H1 (cell line): ENCODE data around the gene WDCP. TPM values are rescaled to one million over a fixed set of nuclear protein-coding genes. Genes with fewer than 3 reads are reported as not detected.

Source experiments
- CTCF ChIA-PET: fragments of 300-600 bp; sonication (Branson Sonifier 250); formaldehyde crosslinking; loops from one replicate; lab custom pipeline; 2021; ENCODE audit not compliant: partially characterized antibody; lab: Charles Lee
- POLR2A ChIA-PET: fragments of 300-600 bp; sonication (Branson Sonifier 250); formaldehyde crosslinking; loops from one replicate; lab custom pipeline; 2021; ENCODE audit warnings: inconsistent platforms; ENCODE audit not compliant: partially characterized antibody; lab: Charles Lee
- DNase-seq, 2 experiments: peaks; one replicate each; pipeline versions ENCODE4 v3.0.0 to v3.0.0-alpha.2; 2010 to 2022; ENCODE audit warnings: low spot score in 2 of 2, low read depth in 1 of 2, mixed read lengths in 1 of 2
- FAIRE-seq: peaks from 2 replicates; lab custom pipeline; 2011; peaks lifted over from hg19 to GRCh38; lab: Jason Lieb, UNC
- H2AFZ ChIP-seq: 2 replicates; pipeline ENCODE4 v1.8.1; 2012; ENCODE audit warnings: low read length, inconsistent platforms
- H2AK5ac ChIP-seq: 2 replicates; pipeline ENCODE4 v1.6.1; 2013; ENCODE audit warnings: low read depth, low read length
- H2BK120ac ChIP-seq: replicated peaks from 2 replicates; pipeline ENCODE3; 2013; ENCODE audit warnings: low read depth, low read length, inconsistent platforms
- H2BK12ac ChIP-seq: 2 replicates; pipeline ENCODE4 v1.6.1; 2013; ENCODE audit warnings: low read depth, low read length
- H2BK15ac ChIP-seq: 2 replicates; pipeline ENCODE4 v1.6.1; 2013; ENCODE audit warnings: low read length
- H2BK20ac ChIP-seq: 2 replicates; pipeline ENCODE4 v1.6.1; 2013; ENCODE audit warnings: low read length
- H2BK5ac ChIP-seq: 2 replicates; pipeline ENCODE4 v1.6.1; 2013; ENCODE audit warnings: low read depth, low read length
- H3K14ac ChIP-seq: 2 replicates; pipeline ENCODE4 v1.6.1; 2013; ENCODE audit warnings: inconsistent platforms; ENCODE audit not compliant: insufficient read length
- H3K18ac ChIP-seq: 2 replicates; pipeline ENCODE4 v1.6.1; 2013; ENCODE audit warnings: low read length; ENCODE audit errors: extremely low read depth
- H3K23ac ChIP-seq: 2 replicates; pipeline ENCODE4 v1.6.1; 2013; ENCODE audit warnings: inconsistent platforms; ENCODE audit not compliant: insufficient read length
- H3K23me2 ChIP-seq: 2 replicates; pipeline ENCODE4 v1.6.1; 2013; ENCODE audit warnings: low read depth, low read length
- H3K27ac ChIP-seq: 2 replicates; pipeline ENCODE4 v1.6.1; 2011; ENCODE audit warnings: low read depth, low read length, inconsistent platforms
- H3K27me3 ChIP-seq, 4 experiments: replicated peaks in 1 of 4; 1 replicate in 1 of 4; 2 replicates in 3 of 4; pipeline versions ENCODE4 v1.6.1 to v1.8.1; 2011 to 2013; ENCODE audit warnings: low read length in 3 of 4, mild to moderate bottlenecking in 3 of 4, inconsistent platforms in 2 of 4, mixed read lengths in 2 of 4, moderate library complexity in 1 of 4; ENCODE audit not compliant: control insufficient read depth in 3 of 4, insufficient read depth in 3 of 4; ENCODE audit errors: extremely low read depth in 1 of 4
- H3K36me3 ChIP-seq, 4 experiments: 2 replicates each; pipeline versions ENCODE4 v1.6.1 to v1.8.1; 2011 to 2013; ENCODE audit warnings: mild to moderate bottlenecking in 4 of 4, low read length in 3 of 4, moderate library complexity in 2 of 4, control low read depth in 1 of 4, inconsistent platforms in 1 of 4; ENCODE audit not compliant: insufficient read depth in 4 of 4, control insufficient read depth in 2 of 4
- H3K4ac ChIP-seq: replicated peaks from 2 replicates; pipeline ENCODE3; 2013; ENCODE audit warnings: low read length, low read depth, mixed read lengths, inconsistent platforms; ENCODE audit not compliant: insufficient read length
- H3K4me1 ChIP-seq, 4 experiments: replicated peaks in 1 of 4; 1 replicate in 1 of 4; 2 replicates in 3 of 4; pipeline versions ENCODE4 v1.6.1 to v1.8.1; 2011 to 2013; ENCODE audit warnings: low read length in 3 of 4, inconsistent platforms in 2 of 4, mixed read lengths in 1 of 4; ENCODE audit not compliant: insufficient read depth in 4 of 4, control insufficient read depth in 3 of 4
- H3K4me2 ChIP-seq, 2 experiments: 2 replicates each; pipeline versions ENCODE4 v1.6.1 to v1.8.1; 2011 to 2013; ENCODE audit warnings: low read depth in 2 of 2, low read length in 2 of 2, control low read depth in 1 of 2, inconsistent platforms in 1 of 2, mild to moderate bottlenecking in 1 of 2; ENCODE audit not compliant: insufficient read depth in 1 of 2
- H3K4me3 ChIP-seq, 4 experiments: fragments of 200-600, 300-600 bp in 1 of 4; sonication (generic), shearing (Covaris generic), sonication (Bioruptor Twin) in 1 of 4; 2 replicates each; pipeline versions ENCODE4 v1.5.1 to v1.8.1; 2011 to 2016; ENCODE audit warnings: low read length in 4 of 4, low read depth in 3 of 4, control low read depth in 2 of 4, inconsistent platforms in 2 of 4, mild to moderate bottlenecking in 2 of 4, mixed read lengths in 1 of 4, moderate library complexity in 1 of 4; ENCODE audit not compliant: insufficient read depth in 2 of 4; ENCODE audit errors: extremely low read depth in 1 of 4
- H3K56ac ChIP-seq: replicated peaks from 2 replicates; pipeline ENCODE3; 2013; ENCODE audit warnings: low read depth, mild to moderate bottlenecking, mixed read lengths, low read length, inconsistent platforms; ENCODE audit not compliant: insufficient read length
- H3K79me1 ChIP-seq: 2 replicates; pipeline ENCODE4 v1.6.1; 2013; ENCODE audit warnings: low read depth, low read length, control low read depth
- H3K79me2 ChIP-seq, 2 experiments: 2 replicates each; pipeline versions ENCODE4 v1.6.1 to v1.8.1; 2012 to 2013; ENCODE audit warnings: low read length in 2 of 2, mild to moderate bottlenecking in 2 of 2, inconsistent platforms in 1 of 2; ENCODE audit not compliant: insufficient read depth in 2 of 2, control insufficient read depth in 1 of 2
- H3K9ac ChIP-seq, 4 experiments: replicated peaks in 1 of 4; 1 replicate in 1 of 4; 2 replicates in 3 of 4; pipeline versions ENCODE4 v1.6.1 to v1.8.1; 2011 to 2013; ENCODE audit warnings: low read depth in 3 of 4, low read length in 3 of 4, control low read depth in 2 of 4, mild to moderate bottlenecking in 2 of 4, moderate library complexity in 2 of 4, inconsistent platforms in 1 of 4; ENCODE audit errors: extremely low read depth in 1 of 4
- H3K9me3 ChIP-seq, 2 experiments: 2 replicates each; pipeline versions ENCODE4 v1.6.1 to v1.8.1; 2012 to 2013; ENCODE audit warnings: mild to moderate bottlenecking in 2 of 2, moderate library complexity in 2 of 2, control low read depth in 1 of 2, inconsistent platforms in 1 of 2, low read depth in 1 of 2, low read length in 1 of 2, mixed read lengths in 1 of 2; ENCODE audit not compliant: insufficient read depth in 2 of 2
- H4K20me1 ChIP-seq, 2 experiments: replicated peaks in 1 of 2; 2 replicates each; pipeline versions ENCODE3 to v1.8.1; 2011 to 2013; ENCODE audit warnings: inconsistent platforms in 2 of 2, low read length in 2 of 2, mild to moderate bottlenecking in 1 of 2; ENCODE audit not compliant: insufficient read depth in 2 of 2, control insufficient read depth in 1 of 2
- H4K5ac ChIP-seq: 2 replicates; pipeline ENCODE4 v1.6.1; 2013; ENCODE audit warnings: low read length, low read depth, mixed read lengths, inconsistent platforms; ENCODE audit not compliant: insufficient read length
- H4K8ac ChIP-seq: 2 replicates; pipeline ENCODE4 v1.8.0; 2013; ENCODE audit warnings: mild to moderate bottlenecking, moderate library complexity, low read length, inconsistent platforms; ENCODE audit not compliant: insufficient read depth; ENCODE audit errors: extremely low read depth
- H4K91ac ChIP-seq: replicated peaks from 2 replicates; pipeline ENCODE3; 2013; ENCODE audit warnings: low read length, mixed read lengths, inconsistent platforms; ENCODE audit not compliant: insufficient read length
- CEBPB ChIP-seq: IDR thresholded peaks from 2 replicates; pipeline ENCODE4 v1.6.1; 2012; ENCODE audit warnings: low read depth, low read length
- CREB1 ChIP-seq: IDR thresholded peaks from 2 replicates; pipeline ENCODE4 v1.6.1; 2012; ENCODE audit warnings: inconsistent platforms
- RAD21 ChIP-seq, 2 experiments: IDR thresholded peaks in 1 of 2; conservative IDR thresholded peaks in 1 of 2; 2 replicates each; pipeline ENCODE4 v1.6.1; 2011; ENCODE audit warnings: low read depth in 2 of 2, low read length in 2 of 2, improper control_type of control experiment in 1 of 2, inconsistent platforms in 1 of 2, mild to moderate bottlenecking in 1 of 2, moderate library complexity in 1 of 2
- SP4 ChIP-seq: IDR thresholded peaks from 2 replicates; pipeline ENCODE4 v1.6.1; 2012; ENCODE audit warnings: low read length, inconsistent platforms
- SUZ12 ChIP-seq: fragments of 200-600 bp; sonication (generic); IDR thresholded peaks from 2 replicates; pipeline ENCODE4 v1.6.1; 2012; ENCODE audit warnings: mild to moderate bottlenecking, inconsistent platforms, low read length, moderate library complexity, mixed read lengths
- TAF7 ChIP-seq: optimal IDR thresholded peaks from 2 replicates; pipeline ENCODE3; 2011; ENCODE audit warnings: low read depth, mild to moderate bottlenecking, inconsistent platforms, low read length, moderate library complexity, borderline replicate concordance
- WGBS, 2 experiments: shearing (Covaris generic) in 1 of 2; methylation state at CpG; one replicate each; pipeline versions ENCODE4 v1.1.6 to v1.1.7; 2013 to 2015; ENCODE audit warnings: low lambda C conversion rate in 2 of 2, mixed read lengths in 2 of 2, inconsistent platforms in 1 of 2, low coverage in 1 of 2, missing lambda C conversion rate in 1 of 2; ENCODE audit not compliant: insufficient replicate concordance in 2 of 2, insufficient coverage in 1 of 2, insufficient read length in 1 of 2; ENCODE audit errors: extremely low coverage in 1 of 2, missing lambda C conversion rate in 1 of 2; 5-methylcytosine and 5-hydroxymethylcytosine counted together
- polyA plus RNA-seq, 7 experiments: library from polyadenylated mRNA; depleted of rRNA in 3 of 7; stranded (reverse) in 5 of 7; unstranded in 2 of 7; fragments of >200 nt in 5 of 7; fragments of 200-250 nt in 2 of 7; gene quantifications; 1 replicate in 5 of 7; 2 replicates in 1 of 7; 4 replicates in 1 of 7; pipeline versions ENCODE4 v1.2.1 to v1.2.3, GENCODE V29; 2011 to 2013; ENCODE audit warnings: missing spikeins in 2 of 7, mixed read lengths in 2 of 7
- total RNA-seq: library from RNA; stranded (reverse); fragmentation: NEBNext Ultra II Directional; extraction: Animal tissue kit (Norgen Biotek cat#: 25700); gene quantifications from 2 replicates; pipeline ENCODE4 v1.2.1, GENCODE V29; 2021
- TF ChIP-seq, protein P1 (sequence below): IDR thresholded peaks from 2 replicates; pipeline ENCODE4 v1.6.1; 2012; ENCODE audit warnings: low read length, inconsistent platforms

The WDCP gene
- total and polyA plus RNA-seq, 2 of the 8 experiments (the other 6 are each of a cell fraction or from before 2014, with no cell fraction given) = 19.2 to 40.1 TPM

- POLR2A ChIA-PET = interaction anchor here (0.6 to 3.6 kb wide), 9 partner anchors 11 to 307 kb away, joined by 3 to 20 read pairs (median 5); partner anchors contain the start of genes ATAD2B and SF3B6
- Histone ChIP-seq H3K79me2 (no peaks in the 10 kb centered on the region), H3K4ac (no peak overlapping the region), H3K9ac (no peak overlapping the region), H4K91ac (no peak overlapping the region), H4K8ac (no peak overlapping the region), H3K27me3 (peaks cover 0 to 13% (median 6%) of the 10 kb centered on the region in 4 experiments; a peak in 3 of 7 replicates), H4K20me1 (no peaks in the 10 kb centered on the region), H3K4me3 (no peak overlapping the region), H3K36me3 (no peaks in the 10 kb centered on the region), H3K9me3 (no peaks in the 10 kb centered on the region), H3K56ac (no peak overlapping the region), H3K23ac (no peak overlapping the region), H2BK5ac (no peak overlapping the region), H3K23me2 (peaks cover 4% of the 10 kb centered on the region; the same call in 1 of the 2 replicates), H2BK120ac (no peak overlapping the region), H3K79me1 (no peaks in the 10 kb centered on the region), H2AFZ (no peak overlapping the region), H3K14ac (no peak overlapping the region), H3K18ac (peak overlapping the region; percentile 15; the same call in 1 of the 2 replicates), H2BK15ac (0 out of 2 replicates have a peak overlapping the region, but pooled peaks have one; percentile 36), H2BK20ac (no peak overlapping the region), H2AK5ac (no peak overlapping the region), H3K4me1 (peaks cover 0 to 15% (median 11%) of the 10 kb centered on the region in 4 experiments; a peak in 6 of 7 replicates), H2BK12ac (no peak overlapping the region), H4K5ac (no peak overlapping the region), H3K4me2 (peak overlapping the region; percentile 62 to 90; a peak in 2 of 4 replicates), H3K27ac (no peak overlapping the region)
- 83% methylated on average over 13 of the region's 13 CpGs; no CpG with 5 or more reads in 1 of the 2 experiments for WGBS, 2 experiments
- DNase-seq (no peak), FAIRE-seq (no peak)
- CTCF ChIA-PET = interaction anchor here (0.8 to 1.9 kb wide), 7 partner anchors 11 to 82 kb away, joined by 3 to 8 read pairs (median 4); partner anchors contain the start of gene ATAD2B
- TF ChIP-seq SP4 (no peak), CREB1 (no peak), SUZ12 (no peak), CEBPB (no peak), RAD21 (IDR thresholded peaks at IDR 0.05 in 1 of 2, conservative IDR thresholded peaks at IDR 0.05 in 1 of 2; ENCODE audit: low read depth in 2 of 2, low read length in 2 of 2) (no peak), TAF7 (no peak)
- TF ChIP-seq, protein P1, sequence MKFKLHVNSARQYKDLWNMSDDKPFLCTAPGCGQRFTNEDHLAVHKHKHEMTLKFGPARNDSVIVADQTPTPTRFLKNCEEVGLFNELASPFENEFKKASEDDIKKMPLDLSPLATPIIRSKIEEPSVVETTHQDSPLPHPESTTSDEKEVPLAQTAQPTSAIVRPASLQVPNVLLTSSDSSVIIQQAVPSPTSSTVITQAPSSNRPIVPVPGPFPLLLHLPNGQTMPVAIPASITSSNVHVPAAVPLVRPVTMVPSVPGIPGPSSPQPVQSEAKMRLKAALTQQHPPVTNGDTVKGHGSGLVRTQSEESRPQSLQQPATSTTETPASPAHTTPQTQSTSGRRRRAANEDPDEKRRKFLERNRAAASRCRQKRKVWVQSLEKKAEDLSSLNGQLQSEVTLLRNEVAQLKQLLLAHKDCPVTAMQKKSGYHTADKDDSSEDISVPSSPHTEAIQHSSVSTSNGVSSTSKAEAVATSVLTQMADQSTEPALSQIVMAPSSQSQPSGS = no peak
These were observed 38.4 kb downstream of the WDCP start for GRCh38 chr2:24008672-24009366.
